ENCODE measurements around the gene ZC4H2. TPM values are rescaled to one million over a fixed set of nuclear protein-coding genes. Genes with fewer than 3 reads are reported as not detected.

Gene ZC4H2, protein sequence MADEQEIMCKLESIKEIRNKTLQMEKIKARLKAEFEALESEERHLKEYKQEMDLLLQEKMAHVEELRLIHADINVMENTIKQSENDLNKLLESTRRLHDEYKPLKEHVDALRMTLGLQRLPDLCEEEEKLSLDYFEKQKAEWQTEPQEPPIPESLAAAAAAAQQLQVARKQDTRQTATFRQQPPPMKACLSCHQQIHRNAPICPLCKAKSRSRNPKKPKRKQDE
- polyA plus RNA-seq (2013, experiment 1 of 2), result 9.1 TPM
- polyA plus RNA-seq (2013, experiment 2 of 2), result 8.7 TPM

DNA sequence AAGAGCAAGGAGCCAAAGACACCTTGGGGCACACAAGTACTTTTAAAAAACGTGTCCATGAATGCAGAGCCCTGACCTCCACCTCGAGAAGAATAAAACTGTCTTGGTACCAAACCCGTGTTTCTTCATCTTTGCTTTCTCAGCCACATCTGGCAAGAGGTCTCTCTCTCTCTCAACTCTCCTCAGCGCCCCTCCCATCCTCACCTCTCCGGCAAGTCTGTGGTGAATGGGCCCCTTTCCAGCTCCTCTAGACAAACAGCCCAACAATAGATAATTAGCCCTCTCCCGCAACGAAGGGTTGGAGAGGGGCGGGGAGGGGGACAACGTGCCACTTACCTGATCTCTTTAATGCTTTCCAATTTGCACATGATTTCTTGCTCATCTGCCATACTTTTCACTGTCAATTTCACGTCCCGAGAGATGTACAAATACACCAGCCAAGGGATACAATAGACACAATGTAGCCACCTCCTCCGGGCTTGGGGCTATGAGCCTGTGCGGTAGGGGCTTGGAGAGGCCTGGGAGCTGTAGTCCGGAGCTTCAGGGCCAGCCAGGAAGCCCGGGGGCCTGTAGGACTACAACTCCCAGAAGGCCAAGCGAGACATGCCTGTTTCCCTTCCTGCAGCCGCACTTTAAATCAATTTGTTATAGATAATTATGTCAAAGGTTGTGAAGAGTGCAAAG lies at the start of gene ZC4H2:
TSS of gene ZC4H2 (minus strand) at position 462 of the 684 bp plus-strand sequence. CDS start at position 389, 73 bp downstream.
- Histone ChIP-seq H3K18ac (ENCODE audit: low read depth in 1 of 2, low read length in 2 of 2) (peak within 1 kb of the TSS in 1 of 2 experiments; percentile 80), H3K9me3 (ENCODE audit: control insufficient read depth, low read length) (peaks cover 7% of the 10 kb centered on the region), H4K8ac (ENCODE audit: low read length) (no peak within 1 kb of the TSS), H3K14ac (ENCODE audit: low read length in 2 of 2) (no peak within 1 kb of the TSS), H3K9ac (ENCODE audit: low read length) (peak within 1 kb of the TSS; percentile 74), H4K91ac (ENCODE audit: low read length) (no peak within 1 kb of the TSS), H3K4me2 (ENCODE audit: low read length, poor library complexity, severe bottlenecking) (peak within 1 kb of the TSS; percentile 74), H3K27ac (ENCODE audit: low read length, poor library complexity, severe bottlenecking) (peak within 1 kb of the TSS; percentile 17), H3K23ac (ENCODE audit: low read length in 2 of 2) (no peak within 1 kb of the TSS), H2AFZ (ENCODE audit: low read depth, low read length) (peak within 1 kb of the TSS; percentile 69), H3K4me3 (ENCODE audit: insufficient read depth in 1 of 2, low read depth in 1 of 2, low read length in 2 of 2) (peak within 1 kb of the TSS; percentile 81 to 88), H2BK12ac (ENCODE audit: low read length in 2 of 2) (no peak within 1 kb of the TSS), H2BK120ac (ENCODE audit: low read depth, low read length) (no peak within 1 kb of the TSS), H2BK5ac (ENCODE audit: low read depth, low read length, poor library complexity, severe bottlenecking) (no peak within 1 kb of the TSS), H2BK15ac (ENCODE audit: low read depth, poor library complexity, severe bottlenecking) (no peak within 1 kb of the TSS), H3K4me1 (ENCODE audit: control insufficient read depth, insufficient read depth, low read depth, low read length) (no peaks in the 10 kb centered on the region), H3K79me1 (replicated peaks; ENCODE audit: low read length, poor library complexity, severe bottlenecking) (peaks cover 4% of the 10 kb centered on the region), H3K36me3 (ENCODE audit: control insufficient read depth in 1 of 2, insufficient read depth in 2 of 2, low read depth in 1 of 2, low read length in 2 of 2) (no peaks in the 10 kb centered on the region), H3K4ac (ENCODE audit: low read depth in 1 of 2, low read length in 2 of 2) (no peak within 1 kb of the TSS), H2AK5ac (ENCODE audit: low read length, severe bottlenecking) (no peak within 1 kb of the TSS), H3K27me3 (ENCODE audit: control insufficient read depth in 1 of 2, insufficient read depth in 1 of 2, low read length in 2 of 2) (no peaks in the 10 kb centered on the region)
- 0% methylated on average over 3 of the region's 17 CpGs for WGBS
- DNase-seq, result peak; percentile 83

DNA sequence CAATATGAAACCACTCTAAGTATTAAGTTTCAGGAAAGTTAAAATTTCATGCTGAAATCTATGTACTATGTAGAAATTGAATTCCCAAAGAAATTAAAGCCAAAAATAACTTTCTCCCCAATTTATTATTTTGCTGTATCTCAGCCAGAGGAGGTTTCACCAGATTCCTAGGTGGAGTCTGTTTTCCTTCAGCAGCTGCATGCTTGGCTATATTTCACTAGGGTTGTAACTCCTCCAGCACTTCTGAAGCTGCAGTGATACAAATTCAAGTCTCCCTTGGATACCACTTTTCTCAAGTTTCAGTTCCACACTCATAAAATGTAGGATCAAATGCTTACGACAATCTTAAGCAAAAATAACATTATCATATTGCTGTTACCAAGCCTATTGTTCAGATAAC lies 41.2 kb upstream of the ZC4H2 start:
- Histone ChIP-seq H3K36me3 (ENCODE audit: control insufficient read depth in 1 of 2, insufficient read depth in 2 of 2, low read depth in 1 of 2, low read length in 2 of 2) (no peaks in the 10 kb centered on the region), H3K9me3 (ENCODE audit: control insufficient read depth, low read length) (no peaks in the 10 kb centered on the region), H4K91ac (ENCODE audit: low read length) (no peak overlapping the region), H3K4me3 (ENCODE audit: insufficient read depth in 1 of 2, low read depth in 1 of 2, low read length in 2 of 2) (no peak overlapping the region), H2BK15ac (ENCODE audit: low read depth, poor library complexity, severe bottlenecking) (no peak overlapping the region), H3K14ac (ENCODE audit: low read length in 2 of 2) (no peak overlapping the region), H2AFZ (ENCODE audit: low read depth, low read length) (no peak overlapping the region), H2BK120ac (ENCODE audit: low read depth, low read length) (no peak overlapping the region), H3K79me1 (replicated peaks; ENCODE audit: low read length, poor library complexity, severe bottlenecking) (no peaks in the 10 kb centered on the region), H3K4me2 (ENCODE audit: low read length, poor library complexity, severe bottlenecking) (no peak overlapping the region), H2BK12ac (ENCODE audit: low read length in 2 of 2) (no peak overlapping the region), H3K9ac (ENCODE audit: low read length) (no peak overlapping the region), H3K4ac (ENCODE audit: low read depth in 1 of 2, low read length in 2 of 2) (no peak overlapping the region), H3K18ac (ENCODE audit: low read depth in 1 of 2, low read length in 2 of 2) (no peak overlapping the region), H3K27ac (ENCODE audit: low read length, poor library complexity, severe bottlenecking) (no peak overlapping the region), H2AK5ac (ENCODE audit: low read length, severe bottlenecking) (no peak overlapping the region), H4K8ac (ENCODE audit: low read length) (no peak overlapping the region), H3K23ac (ENCODE audit: low read length in 2 of 2) (no peak overlapping the region), H3K4me1 (ENCODE audit: control insufficient read depth, insufficient read depth, low read depth, low read length) (no peaks in the 10 kb centered on the region), H2BK5ac (ENCODE audit: low read depth, low read length, poor library complexity, severe bottlenecking) (no peak overlapping the region), H3K27me3 (ENCODE audit: control insufficient read depth in 1 of 2, insufficient read depth in 1 of 2, low read length in 2 of 2) (no peaks in the 10 kb centered on the region)
- no CpG with 5 or more reads among the region's 1 CpG for WGBS
- DNase-seq, result no peak

DNA sequence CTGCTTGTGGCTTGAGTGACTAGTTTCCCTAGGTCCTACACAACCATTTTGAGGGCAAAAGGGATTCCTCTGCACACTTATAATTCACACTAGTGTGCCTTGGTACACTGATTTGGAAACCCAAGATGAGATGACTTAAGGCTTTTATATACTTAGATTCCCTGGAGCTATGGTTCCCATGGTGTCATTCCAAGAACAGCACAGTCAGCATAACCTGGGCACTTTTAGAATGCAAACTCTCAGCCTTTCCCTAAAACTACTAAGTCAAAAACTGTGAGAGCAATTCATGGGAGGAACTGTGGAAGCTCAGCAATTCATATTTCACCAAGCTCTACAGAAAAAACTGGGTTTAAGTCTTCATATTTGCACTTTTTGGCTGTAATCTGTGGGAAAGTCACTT lies 38.0 kb upstream of the ZC4H2 start:
- no peak for DNase-seq
- H3K4me1 ChIP-seq (ENCODE audit: control insufficient read depth, insufficient read depth, low read depth, low read length), result no peaks in the 10 kb centered on the region
- no peak overlapping the region for H4K91ac ChIP-seq (ENCODE audit: low read length)
- H3K4ac ChIP-seq (ENCODE audit: low read depth in 1 of 2, low read length in 2 of 2), result no peak overlapping the region
- H3K9ac ChIP-seq (ENCODE audit: low read length), result no peak overlapping the region
- no peak overlapping the region for H3K27ac ChIP-seq (ENCODE audit: low read length, poor library complexity, severe bottlenecking)
- H2AFZ ChIP-seq (ENCODE audit: low read depth, low read length), result no peak overlapping the region
- H3K4me2 ChIP-seq (ENCODE audit: low read length, poor library complexity, severe bottlenecking), result no peak overlapping the region
- no peak overlapping the region for H3K14ac ChIP-seq (ENCODE audit: low read length in 2 of 2)
- H2BK15ac ChIP-seq (ENCODE audit: low read depth, poor library complexity, severe bottlenecking), result no peak overlapping the region
- no peak overlapping the region for H2BK5ac ChIP-seq (ENCODE audit: low read depth, low read length, poor library complexity, severe bottlenecking)
- no peak overlapping the region for H4K8ac ChIP-seq (ENCODE audit: low read length)
- H3K18ac ChIP-seq (ENCODE audit: low read depth in 1 of 2, low read length in 2 of 2), result no peak overlapping the region
- H3K9me3 ChIP-seq (ENCODE audit: control insufficient read depth, low read length), result no peaks in the 10 kb centered on the region
- no peaks in the 10 kb centered on the region for H3K27me3 ChIP-seq (ENCODE audit: control insufficient read depth in 1 of 2, insufficient read depth in 1 of 2, low read length in 2 of 2)
- no peak overlapping the region for H3K4me3 ChIP-seq (ENCODE audit: insufficient read depth in 1 of 2, low read depth in 1 of 2, low read length in 2 of 2)
- no peak overlapping the region for H2AK5ac ChIP-seq (ENCODE audit: low read length, severe bottlenecking)
- no peak overlapping the region for H2BK12ac ChIP-seq (ENCODE audit: low read length in 2 of 2)
- H3K36me3 ChIP-seq (ENCODE audit: control insufficient read depth in 1 of 2, insufficient read depth in 2 of 2, low read depth in 1 of 2, low read length in 2 of 2), result no peaks in the 10 kb centered on the region
- no peaks in the 10 kb centered on the region for H3K79me1 ChIP-seq (replicated peaks; ENCODE audit: low read length, poor library complexity, severe bottlenecking)
- no peak overlapping the region for H2BK120ac ChIP-seq (ENCODE audit: low read depth, low read length)
- H3K23ac ChIP-seq (ENCODE audit: low read length in 2 of 2), result no peak overlapping the region

DNA sequence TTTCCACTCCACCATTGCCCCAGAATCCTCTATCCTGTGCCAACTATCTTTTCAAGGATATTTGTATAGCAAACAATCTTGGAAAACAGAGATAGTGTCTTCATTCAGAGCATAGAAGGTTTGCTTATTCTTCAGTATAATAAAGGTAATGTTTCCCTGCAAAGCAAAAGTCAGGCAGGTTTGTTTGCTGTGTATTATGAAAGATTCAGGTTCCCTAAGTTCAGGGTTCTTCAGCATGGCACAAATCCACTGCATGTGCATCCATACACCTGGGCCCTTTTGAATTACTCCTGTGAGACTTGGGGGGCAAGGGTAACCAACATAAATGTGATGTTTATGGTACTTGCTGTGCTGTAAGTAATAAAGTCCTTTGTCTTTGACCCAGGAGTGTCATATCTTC lies 33.2 kb upstream of the ZC4H2 start:
- H3K4ac ChIP-seq (ENCODE audit: low read depth in 1 of 2, low read length in 2 of 2), result no peak overlapping the region
- H3K36me3 ChIP-seq (ENCODE audit: control insufficient read depth in 1 of 2, insufficient read depth in 2 of 2, low read depth in 1 of 2, low read length in 2 of 2), result no peaks in the 10 kb centered on the region
- no peak overlapping the region for H3K18ac ChIP-seq (ENCODE audit: low read depth in 1 of 2, low read length in 2 of 2)
- H3K9ac ChIP-seq (ENCODE audit: low read length), result no peak overlapping the region
- peaks cover under 1% of the 10 kb centered on the region for H3K9me3 ChIP-seq (ENCODE audit: control insufficient read depth, low read length)
- no peaks in the 10 kb centered on the region for H3K79me1 ChIP-seq (replicated peaks; ENCODE audit: low read length, poor library complexity, severe bottlenecking)
- no peaks in the 10 kb centered on the region for H3K4me1 ChIP-seq (ENCODE audit: control insufficient read depth, insufficient read depth, low read depth, low read length)
- no peak overlapping the region for H2BK5ac ChIP-seq (ENCODE audit: low read depth, low read length, poor library complexity, severe bottlenecking)
- H3K4me3 ChIP-seq (ENCODE audit: insufficient read depth in 1 of 2, low read depth in 1 of 2, low read length in 2 of 2), result no peak overlapping the region
- H3K23ac ChIP-seq (ENCODE audit: low read length in 2 of 2), result no peak overlapping the region
- H3K27ac ChIP-seq (ENCODE audit: low read length, poor library complexity, severe bottlenecking), result no peak overlapping the region
- DNase-seq, result no peak
- H3K4me2 ChIP-seq (ENCODE audit: low read length, poor library complexity, severe bottlenecking), result no peak overlapping the region
- no peaks in the 10 kb centered on the region for H3K27me3 ChIP-seq (ENCODE audit: control insufficient read depth in 1 of 2, insufficient read depth in 1 of 2, low read length in 2 of 2)
- no peak overlapping the region for H2BK15ac ChIP-seq (ENCODE audit: low read depth, poor library complexity, severe bottlenecking)
- H3K14ac ChIP-seq (ENCODE audit: low read length in 2 of 2), result no peak overlapping the region
- H2BK120ac ChIP-seq (ENCODE audit: low read depth, low read length), result no peak overlapping the region
- H2AK5ac ChIP-seq (ENCODE audit: low read length, severe bottlenecking), result no peak overlapping the region
- no peak overlapping the region for H4K91ac ChIP-seq (ENCODE audit: low read length)
- H4K8ac ChIP-seq (ENCODE audit: low read length), result no peak overlapping the region
- H2AFZ ChIP-seq (ENCODE audit: low read depth, low read length), result no peak overlapping the region
- no peak overlapping the region for H2BK12ac ChIP-seq (ENCODE audit: low read length in 2 of 2)
